Smooth muscle cell (in vitro differentiated cells): ENCODE results near the gene ALPG. TPM values are rescaled to one million over a fixed set of nuclear protein-coding genes. Genes with fewer than 3 reads are reported as not detected.
"Not testable (repeated sequence)": the region's sequence is repeated elsewhere in the genome, so short reads cannot be mapped to it uniquely, and the experiment has no call there.

ENCODE experiments used
- DNase-seq: peaks from one replicate; lab custom pipeline; 2025; ENCODE audit not compliant: unreplicated experiment; lab: John Stamatoyannopoulos, UW
- H2AFZ ChIP-seq: fragments of 200-600 bp; sonication (generic); 2 replicates; pipeline ENCODE4 v1.6.0; 2016; ENCODE audit warnings: antibody characterized with exemption, low read depth, mild to moderate bottlenecking
- H3F3A ChIP-seq: fragments of 200-600 bp; sonication (generic); 2 replicates; pipeline ENCODE4 v1.6.0; 2017; ENCODE audit warnings: antibody characterized with exemption, low read depth
- H3K27ac ChIP-seq: fragments of 200-600 bp; sonication (generic); 2 replicates; pipeline ENCODE4 v1.5.1; 2016; ENCODE audit warnings: low read depth, mild to moderate bottlenecking
- H3K27me3 ChIP-seq: fragments of 200-600 bp; sonication (generic); 2 replicates; pipeline ENCODE4 v1.6.1; 2016; ENCODE audit warnings: low read depth, mild to moderate bottlenecking
- H3K36me3 ChIP-seq: fragments of 200-600 bp; sonication (generic); 2 replicates; pipeline ENCODE4 v1.5.1; 2016; ENCODE audit warnings: low read depth
- H3K4me1 ChIP-seq: fragments of 200-600 bp; sonication (generic); 2 replicates; pipeline ENCODE4 v1.5.1; 2016; ENCODE audit warnings: low read depth
- H3K4me2 ChIP-seq: fragments of 200-600 bp; sonication (generic); 2 replicates; pipeline ENCODE4 v1.6.0; 2016; ENCODE audit warnings: mild to moderate bottlenecking
- H3K4me3 ChIP-seq: fragments of 200-600 bp; sonication (generic); 2 replicates; pipeline ENCODE4 v1.5.1; 2016; ENCODE audit warnings: mild to moderate bottlenecking
- H3K79me2 ChIP-seq: fragments of 200-600 bp; sonication (generic); 2 replicates; pipeline ENCODE4 v1.6.0; 2016; ENCODE audit warnings: low read depth, mild to moderate bottlenecking
- H3K9ac ChIP-seq: fragments of 200-600 bp; sonication (generic); 2 replicates; pipeline ENCODE4 v1.6.0; 2016; ENCODE audit warnings: low read depth
- H3K9me3 ChIP-seq: fragments of 200-600 bp; sonication (generic); replicated peaks from 2 replicates; pipeline ENCODE4 v1.5.1; 2016; ENCODE audit warnings: low read depth
- H4K20me1 ChIP-seq: fragments of 200-600 bp; sonication (generic); 2 replicates; pipeline ENCODE4 v1.6.0; 2016; ENCODE audit warnings: low read depth
- CTCF ChIP-seq: fragments of 200-600 bp; sonication (generic); IDR thresholded peaks from 2 replicates; pipeline ENCODE4 v1.5.1; 2017; ENCODE audit warnings: borderline replicate concordance, mild to moderate bottlenecking, antibody characterized with exemption; ENCODE audit not compliant: insufficient read depth, poor library complexity, severe bottlenecking
- WGBS: methylation state at CpG from one replicate; pipeline ENCODE4 v1.1.7; 2016; ENCODE audit warnings: low lambda C conversion rate; 5-methylcytosine and 5-hydroxymethylcytosine counted together
- polyA plus RNA-seq: library from polyadenylated mRNA; unstranded; fragments of >200 nt; fragmentation: Nextera tagmentation; extraction: Ambion mirVana; gene quantifications from 2 replicates; pipeline ENCODE4 v1.2.1, GENCODE V29; 2016
- total RNA-seq: library from RNA; depleted of rRNA; stranded (reverse); fragments of >200 nt; gene quantifications from 2 replicates; pipeline ENCODE4 v1.2.3, GENCODE V29; 2014

ALPG gene
- total and polyA plus RNA-seq, 2 experiments from 2014 or later: not detected

- H3K4me2 ChIP-seq: no peak overlapping the region
- H3K36me3 ChIP-seq: no peaks in the 10 kb centered on the region
- no peak overlapping the region for H3K4me3 ChIP-seq
- H2AFZ ChIP-seq: no peak overlapping the region
- H3K9me3 ChIP-seq: no peaks in the 10 kb centered on the region
- no peak for TF ChIP-seq CTCF
- H3K4me1 ChIP-seq: no peaks in the 10 kb centered on the region
- H3K27me3 ChIP-seq: no peaks in the 10 kb centered on the region
- no peak overlapping the region for H3K9ac ChIP-seq
- no peak overlapping the region for H3K27ac ChIP-seq
- 91% methylated on average over 14 of the region's 14 CpGs for WGBS
- no peak for DNase-seq
- no peaks in the 10 kb centered on the region for H3F3A ChIP-seq
- H3K79me2 ChIP-seq: no peaks in the 10 kb centered on the region
- no peaks in the 10 kb centered on the region for H4K20me1 ChIP-seq
These were observed 42.6 kb upstream of the ALPG start for GRCh38 chr2:232363784-232364615.

DNA sequence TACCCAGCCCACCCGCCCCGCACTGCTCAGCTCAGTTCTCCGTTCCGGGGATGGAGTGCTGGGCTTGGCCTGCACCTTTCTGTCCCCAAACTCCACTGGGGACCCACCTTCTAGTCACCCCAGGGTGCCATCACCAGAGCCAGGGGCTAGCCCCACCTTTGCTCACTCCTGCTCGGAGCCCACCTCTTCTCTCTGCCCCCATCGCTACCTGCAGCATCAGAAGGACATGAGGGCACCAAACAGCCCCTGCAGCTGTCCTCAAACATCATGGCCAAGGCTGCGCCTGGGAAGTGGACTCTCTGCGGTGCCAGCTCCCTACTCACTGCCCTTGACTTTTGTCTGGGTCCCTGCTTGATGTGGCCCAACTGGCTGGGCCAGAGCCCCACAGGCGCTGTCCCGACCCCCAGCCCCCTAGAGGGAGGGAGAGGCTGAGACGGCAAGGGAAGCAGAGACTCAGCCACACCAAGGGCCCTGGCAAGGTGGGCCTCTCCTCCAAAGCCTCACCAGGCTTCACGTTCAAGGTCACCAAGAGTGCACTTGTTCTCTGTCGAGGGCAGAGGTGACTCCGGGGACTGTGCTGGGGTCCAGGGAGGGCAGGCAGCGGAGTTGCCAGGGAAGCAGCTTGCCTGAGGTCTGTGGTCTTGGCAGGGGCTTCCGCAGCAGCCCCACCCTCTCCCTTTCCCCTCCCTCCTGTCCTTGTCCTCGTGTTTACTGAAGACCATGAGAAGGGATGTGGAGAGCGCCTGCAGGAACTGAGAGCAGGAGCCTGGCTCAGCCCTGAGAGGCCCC is 41.6 kb upstream of the ALPG start:
- H3K36me3 ChIP-seq, H3K9me3 ChIP-seq, H3F3A ChIP-seq, H3K27ac ChIP-seq, H3K9ac ChIP-seq, DNase-seq, H2AFZ ChIP-seq, H3K27me3 ChIP-seq, H3K4me1 ChIP-seq, H3K4me2 ChIP-seq, H3K4me3 ChIP-seq, H3K79me2 ChIP-seq, H4K20me1 ChIP-seq: not testable (repeated sequence)
- 94% methylated on average over 14 of the region's 18 CpGs for WGBS

DNA sequence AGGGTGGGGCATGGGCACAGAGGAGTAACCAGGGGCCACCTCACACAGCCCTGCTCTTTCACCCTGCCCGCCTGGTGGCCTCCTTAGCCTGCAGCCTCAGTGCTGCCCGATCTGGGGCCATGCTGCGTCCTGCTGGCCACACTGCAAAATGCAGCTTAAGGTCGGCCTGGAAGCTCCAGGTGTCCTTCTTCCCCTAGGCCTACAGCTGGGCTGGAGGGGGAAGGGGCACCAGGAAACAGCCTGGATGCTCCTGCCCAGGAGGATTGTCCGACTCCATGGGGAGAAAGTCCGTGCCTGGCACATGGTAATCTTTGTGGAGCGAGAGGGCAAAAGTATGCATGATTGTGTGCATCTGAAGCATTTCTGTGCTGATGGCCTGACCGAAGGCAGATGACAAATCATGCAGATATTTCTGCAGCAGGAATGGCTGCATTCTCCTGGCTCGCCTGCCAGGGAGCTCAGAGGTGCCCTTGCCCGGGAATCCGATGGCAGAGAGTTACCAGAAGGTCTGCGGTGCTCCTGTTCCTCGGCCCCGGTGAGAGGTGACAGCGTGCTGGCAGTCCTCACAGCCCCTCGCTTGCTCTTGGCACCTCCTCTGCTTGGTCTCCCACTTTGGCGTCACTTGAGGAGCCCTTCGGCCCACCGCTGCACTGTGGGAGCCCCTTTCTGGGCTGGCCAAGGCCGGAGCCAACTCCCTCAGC is 40.9 kb upstream of the ALPG start:
- Histone ChIP-seq H3K27me3 (no peaks in the 10 kb centered on the region), H2AFZ (no peak overlapping the region), H3F3A (no peaks in the 10 kb centered on the region), H3K36me3 (no peaks in the 10 kb centered on the region), H3K4me3 (no peak overlapping the region), H3K9ac (no peak overlapping the region), H3K9me3 (no peaks in the 10 kb centered on the region), H3K4me2 (no peak overlapping the region), H3K27ac (no peak overlapping the region), H3K79me2 (no peaks in the 10 kb centered on the region), H3K4me1 (no peaks in the 10 kb centered on the region), H4K20me1 (no peaks in the 10 kb centered on the region)
- no peak for DNase-seq
- TF ChIP-seq CTCF: peak; percentile 48
- WGBS: 68% methylated on average over 20 of the region's 20 CpGs

DNA sequence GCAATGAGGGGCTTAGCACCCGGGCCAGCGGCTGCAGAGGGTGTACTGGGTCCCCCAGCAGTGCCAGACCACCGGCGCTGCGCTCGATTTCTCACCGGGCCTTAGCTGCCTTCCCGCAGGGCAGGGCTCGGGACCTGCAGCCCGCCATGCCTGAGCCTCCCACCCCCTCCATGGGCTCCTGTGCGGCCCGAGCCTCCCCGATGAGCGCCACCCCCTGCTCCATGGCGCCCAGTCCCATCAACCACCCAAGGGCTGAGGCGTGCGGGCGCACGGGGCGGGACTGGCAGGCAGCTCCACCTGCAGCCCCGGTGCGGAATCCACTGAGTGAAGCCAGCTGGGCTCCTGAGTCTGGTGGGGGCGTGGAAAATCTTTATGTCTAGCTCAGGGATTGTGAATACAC is 40.2 kb upstream of the ALPG start:
- not testable (repeated sequence) for DNase-seq

More for the DNA sequence above, 40.2 kb upstream of the ALPG start:
- H3K79me2 ChIP-seq, H3K9ac ChIP-seq, H3K4me1 ChIP-seq, H3K27me3 ChIP-seq, H3K4me3 ChIP-seq, H3K9me3 ChIP-seq, H4K20me1 ChIP-seq, H3K27ac ChIP-seq, H3K36me3 ChIP-seq, H3F3A ChIP-seq, H2AFZ ChIP-seq, H3K4me2 ChIP-seq: not testable (repeated sequence)
- 94% methylated on average over 12 of the region's 23 CpGs for WGBS
